Common myeloid progenitor, CD34-positive (primary cell): Measurements from ENCODE around the gene LRP8. TPM values are rescaled to one million over a fixed set of nuclear protein-coding genes. Genes with fewer than 3 reads are reported as not detected.

Experiments used
- CTCF ChIA-PET: fragments of 350-600 bp; sonication (Branson Sonifier 250); formaldehyde crosslinking; loops from one replicate; lab custom pipeline; 2021; ENCODE audit warnings: antibody characterized with exemption; lab: Charles Lee
- POLR2A ChIA-PET: fragments of 350-600 bp; sonication (Branson Sonifier 250); formaldehyde crosslinking; loops from one replicate; lab custom pipeline; 2021; ENCODE audit warnings: antibody characterized with exemption; lab: Charles Lee
- DNase-seq, 3 donors: peaks; one replicate each; pipeline versions ENCODE4 v3.0.0 to v3.0.0-alpha.2; 2013
- H3K27ac ChIP-seq, 2 experiments: 1 replicate in 1 of 2; 2 replicates in 1 of 2; pipeline ENCODE4 v1.7.0; 2013; ENCODE audit warnings: inconsistent platforms in 2 of 2, low read length in 2 of 2, mild to moderate bottlenecking in 2 of 2, low read depth in 1 of 2, moderate library complexity in 1 of 2; ENCODE audit not compliant: severe bottlenecking in 2 of 2, insufficient read depth in 1 of 2, poor library complexity in 1 of 2
- H3K27me3 ChIP-seq, 5 experiments: replicated peaks in 2 of 5; 1 replicate in 3 of 5; 2 replicates in 2 of 5; pipeline versions ENCODE4 v1.6.1 to v1.7.0; 2013; ENCODE audit warnings: low read length in 4 of 5, mild to moderate bottlenecking in 2 of 5, moderate library complexity in 2 of 5, inconsistent platforms in 1 of 5; ENCODE audit not compliant: insufficient read depth in 5 of 5, control insufficient read depth in 4 of 5
- H3K36me3 ChIP-seq, 4 experiments: 1 replicate in 2 of 4; 2 replicates in 2 of 4; pipeline versions ENCODE4 v1.6.1 to v1.7.0; 2013; ENCODE audit warnings: low read length in 3 of 4, control low read depth in 1 of 4, mild to moderate bottlenecking in 1 of 4; ENCODE audit not compliant: control insufficient read depth in 4 of 4, insufficient read depth in 4 of 4
- H3K4me1 ChIP-seq, 4 experiments: 1 replicate in 3 of 4; 2 replicates in 1 of 4; pipeline versions ENCODE4 v1.6.1 to v1.7.1; 2013; ENCODE audit warnings: low read length in 3 of 4, mild to moderate bottlenecking in 3 of 4, control low read depth in 1 of 4, inconsistent platforms in 1 of 4, moderate library complexity in 1 of 4; ENCODE audit not compliant: control insufficient read depth in 4 of 4, insufficient read depth in 4 of 4; ENCODE audit errors: control extremely low read depth in 1 of 4
- H3K4me3 ChIP-seq, 7 experiments: 1 replicate in 4 of 7; 2 replicates in 3 of 7; pipeline versions ENCODE4 v1.5.1 to v1.7.0; 2013; ENCODE audit warnings: mild to moderate bottlenecking in 7 of 7, low read length in 6 of 7, moderate library complexity in 6 of 7, inconsistent platforms in 2 of 7, low read depth in 2 of 7, control low read depth in 1 of 7; ENCODE audit not compliant: insufficient read depth in 4 of 7, control insufficient read depth in 1 of 7; ENCODE audit errors: extremely low read depth in 1 of 7
- H3K9me3 ChIP-seq, 5 experiments: 1 replicate in 4 of 5; 2 replicates in 1 of 5; pipeline versions ENCODE4 v1.6.1 to v1.7.1; 2013; ENCODE audit warnings: low read length in 4 of 5, mild to moderate bottlenecking in 2 of 5, inconsistent platforms in 1 of 5, low read depth in 1 of 5, moderate library complexity in 1 of 5; ENCODE audit not compliant: control insufficient read depth in 4 of 5, insufficient read depth in 2 of 5; ENCODE audit errors: control extremely low read depth in 1 of 5
- WGBS: methylation state at CpG from one replicate; pipeline ENCODE4 v1.1.5; 2013; ENCODE audit not compliant: insufficient coverage; 5-methylcytosine and 5-hydroxymethylcytosine counted together
- polyA plus RNA-seq: library from polyadenylated mRNA; unstranded; fragments of 120-200 nt; gene quantifications from one replicate; pipeline ENCODE4 v1.2.1, GENCODE V29; 2013

LRP8 gene
- polyA plus RNA-seq = 12.8 TPM

DNA sequence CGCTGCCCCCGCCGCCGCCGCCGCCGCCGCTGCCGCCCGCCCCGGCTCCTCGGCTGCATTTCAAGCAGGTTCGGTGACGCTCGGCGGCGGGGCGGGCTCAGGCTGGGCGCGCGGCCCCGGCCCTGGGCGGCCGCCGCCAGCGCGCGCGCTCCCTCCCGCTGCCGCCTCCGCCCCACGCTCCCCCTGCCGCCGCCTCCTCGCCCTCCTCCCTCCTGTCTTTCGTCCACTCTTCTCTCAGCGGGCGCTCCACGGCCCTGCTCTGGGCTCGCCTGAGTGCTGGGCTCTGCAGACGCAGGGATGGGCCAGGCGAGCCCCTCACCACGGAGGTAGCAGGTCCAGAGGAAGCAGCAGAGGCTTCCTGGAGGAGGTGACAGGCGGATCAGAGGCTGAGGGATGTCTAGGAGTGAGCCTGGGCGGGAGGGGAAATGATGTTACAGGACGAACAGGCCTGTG lies at the start of gene LRP8:
Gene LRP8 (minus strand): TSS at position 62 of the 453 bp plus-strand sequence. CDS start 158 bp downstream, outside the sequence.
- CTCF ChIA-PET = no interaction called here
- Histone ChIP-seq H3K4me1 (peaks cover 3 to 34% (median 28%) of the 10 kb centered on the region in 4 experiments), H3K36me3 (peaks cover 0 to 26% (median 3%) of the 10 kb centered on the region in 4 experiments), H3K27me3 (no peaks in the 10 kb centered on the region), H3K4me3 (peak within 1 kb of the TSS; percentile 49 to 88 (median 84)), H3K27ac (peak within 1 kb of the TSS in 1 of 2 experiments; percentile 25), H3K9me3 (no peaks in the 10 kb centered on the region)
- POLR2A ChIA-PET = no interaction called here
- DNase-seq = peak; percentile 58 to 81 (median 66)
- WGBS = under 1% methylated on average over 41 of the region's 47 CpGs

DNA sequence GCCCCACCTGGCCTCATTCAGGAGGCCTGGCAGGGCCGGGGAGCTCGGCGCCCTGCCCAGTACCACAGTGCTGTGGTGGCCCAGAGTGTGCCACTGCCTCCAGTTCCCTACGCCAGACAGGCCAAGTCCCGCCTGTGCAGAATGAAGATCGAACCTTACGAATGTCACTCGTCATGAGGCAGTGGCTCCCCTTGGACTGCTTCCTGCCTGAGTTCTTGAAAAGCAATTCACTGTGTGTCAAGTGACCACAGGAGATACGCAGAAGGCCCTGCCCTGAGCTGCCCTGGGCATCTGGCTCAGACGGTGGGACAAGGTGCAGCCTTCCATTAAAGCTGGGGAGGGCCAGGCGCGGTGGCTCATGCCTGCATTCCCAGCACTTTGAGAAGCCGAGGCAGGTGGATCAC lies 49.6 kb upstream of the LRP8 start:
- Histone ChIP-seq H3K27me3 (no peaks in the 10 kb centered on the region), H3K9me3 (no peaks in the 10 kb centered on the region), H3K4me3 (no peak overlapping the region), H3K4me1 (peaks cover 0 to 3% (median 0%) of the 10 kb centered on the region in 4 experiments), H3K36me3 (no peaks in the 10 kb centered on the region), H3K27ac (no peak overlapping the region)
- ChIA-PET POLR2A (interaction anchor here (0.7 kb wide), 1 partner anchor 18 kb away, joined by 4 read pairs; no protein-coding TSS in a partner anchor), CTCF (interaction anchor here (1.0 to 1.3 kb wide), 3 partner anchors 57 to 99 kb away, joined by 3 to 4 read pairs (median 3); no protein-coding TSS in a partner anchor)
- WGBS = 98% methylated on average over 10 of the region's 13 CpGs
- no peak for DNase-seq

DNA sequence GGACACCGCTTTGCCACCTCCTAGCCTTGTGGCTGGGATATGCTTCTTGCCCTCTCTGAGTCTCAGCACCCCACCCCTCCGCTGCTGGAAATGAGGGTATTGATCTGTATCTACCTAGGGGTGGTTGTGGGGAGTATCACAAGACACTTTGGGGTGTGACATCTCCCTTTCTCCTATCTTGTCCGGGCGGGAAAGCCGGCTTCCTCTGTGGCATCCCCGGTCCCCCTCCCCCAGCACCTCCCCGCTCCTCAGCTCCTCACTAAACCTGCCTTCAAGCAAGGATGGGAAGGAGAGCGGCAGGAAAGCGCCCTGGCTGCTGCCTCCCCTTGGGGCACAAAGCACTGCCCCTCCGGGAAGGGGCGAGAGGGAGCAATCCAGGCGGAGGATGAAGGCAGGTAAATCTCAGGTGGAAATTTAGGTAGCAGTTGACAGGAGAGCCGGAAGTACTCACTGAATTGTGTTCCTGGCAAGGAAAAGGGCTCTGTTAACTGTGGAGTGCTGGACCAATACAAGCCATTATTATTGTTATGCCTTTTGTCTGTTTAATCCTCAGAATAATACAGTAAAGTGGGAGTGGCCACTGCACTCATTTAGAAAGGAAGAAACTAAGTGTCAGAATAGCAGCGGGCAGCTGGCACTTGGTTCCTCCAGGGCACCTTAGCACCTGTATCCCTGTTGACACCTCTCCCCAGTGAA lies 49.0 kb upstream of the LRP8 start:
- H3K36me3 ChIP-seq = no peaks in the 10 kb centered on the region
- H3K4me3 ChIP-seq = no peak overlapping the region
- H3K27ac ChIP-seq = no peak overlapping the region
- ChIA-PET POLR2A (no interaction called here), CTCF (interaction anchor here (1.3 kb wide), 1 partner anchor 98 kb away, joined by 3 read pairs; no protein-coding TSS in a partner anchor)
- no peaks in the 10 kb centered on the region for H3K27me3 ChIP-seq
- 97% methylated on average over 9 of the region's 14 CpGs for WGBS
- no peaks in the 10 kb centered on the region for H3K9me3 ChIP-seq
- DNase-seq = no peak
- H3K4me1 ChIP-seq = peaks cover 0 to under 1% (median 0%) of the 10 kb centered on the region in 4 experiments

GRCh38 chr1:53376041-53376461 lies 48.2 kb upstream of the LRP8 start:
- 95% methylated on average over 11 of the region's 14 CpGs for WGBS
- no peaks in the 10 kb centered on the region for H3K9me3 ChIP-seq
- H3K4me3 ChIP-seq = no peak overlapping the region
- CTCF ChIA-PET = interaction anchor here (1.3 kb wide), 1 partner anchor 97 kb away, joined by 3 read pairs; no protein-coding TSS in a partner anchor
- POLR2A ChIA-PET = no interaction called here
- H3K4me1 ChIP-seq = no peaks in the 10 kb centered on the region
- no peak for DNase-seq
- no peak overlapping the region for H3K27ac ChIP-seq
- H3K36me3 ChIP-seq = no peaks in the 10 kb centered on the region
- H3K27me3 ChIP-seq = no peaks in the 10 kb centered on the region

DNA sequence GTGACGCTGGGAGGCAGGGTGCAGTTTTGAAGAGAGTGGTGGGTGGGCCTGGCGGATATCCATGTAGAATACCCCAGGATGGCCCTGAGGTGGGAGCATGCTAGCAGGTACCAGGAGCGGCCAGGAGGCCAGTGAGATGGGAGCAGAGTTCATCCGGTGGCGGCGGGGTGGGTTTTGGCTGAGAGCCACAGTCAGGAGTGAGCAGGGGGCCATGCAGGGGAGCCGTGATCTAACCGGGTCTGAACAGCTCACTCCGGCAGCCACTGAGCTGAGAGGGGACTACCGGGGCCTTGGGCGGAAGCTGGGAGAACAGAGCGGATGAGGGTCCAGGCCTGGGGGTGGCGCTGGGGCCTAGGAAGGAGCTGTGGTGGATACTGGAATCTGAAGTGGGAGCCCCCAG lies 47.6 kb upstream of the LRP8 start:
- H3K4me3 ChIP-seq = no peak overlapping the region
- H3K9me3 ChIP-seq = no peaks in the 10 kb centered on the region
- POLR2A ChIA-PET = no interaction called here
- H3K4me1 ChIP-seq = no peaks in the 10 kb centered on the region
- CTCF ChIA-PET = interaction anchor here (1.2 kb wide), 1 partner anchor 97 kb away, joined by 5 read pairs; no protein-coding TSS in a partner anchor
- H3K27ac ChIP-seq = no peak overlapping the region
- no peaks in the 10 kb centered on the region for H3K27me3 ChIP-seq
- H3K36me3 ChIP-seq = no peaks in the 10 kb centered on the region
- WGBS = 94% methylated on average over 13 of the region's 13 CpGs
- DNase-seq = no peak

DNA sequence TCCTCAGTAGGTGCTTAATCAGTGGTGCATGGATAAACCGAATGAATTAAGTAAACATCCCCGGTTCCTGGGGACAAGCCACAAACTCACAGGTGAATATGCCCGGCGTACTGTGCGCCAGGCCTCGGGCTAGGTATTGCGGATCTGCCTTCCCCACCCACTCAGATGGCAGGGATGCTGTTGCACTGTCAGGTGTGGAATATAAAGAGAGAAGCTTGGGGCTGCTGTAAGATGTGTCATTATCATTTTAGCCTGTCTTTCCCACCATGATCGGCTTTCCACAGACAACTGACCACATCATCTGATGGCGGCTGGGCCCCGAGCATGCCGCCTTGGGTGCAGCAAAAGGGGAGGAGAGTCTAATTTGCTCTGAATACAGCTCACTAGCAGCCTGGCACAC lies 45.4 kb upstream of the LRP8 start:
- H3K27me3 ChIP-seq = no peaks in the 10 kb centered on the region
- H3K27ac ChIP-seq = no peak overlapping the region
- peaks cover 0 to 7% (median 6%) of the 10 kb centered on the region in 4 experiments for H3K4me1 ChIP-seq
- WGBS = 100% methylated on average over 3 of the region's 11 CpGs
- DNase-seq = no peak
- H3K36me3 ChIP-seq = no peaks in the 10 kb centered on the region
- ChIA-PET CTCF (interaction anchor here (1.3 kb wide), 1 partner anchor 19 kb away, joined by 3 read pairs; no protein-coding TSS in a partner anchor), POLR2A (no interaction called here)
- no peak overlapping the region for H3K4me3 ChIP-seq
- H3K9me3 ChIP-seq = no peaks in the 10 kb centered on the region

DNA sequence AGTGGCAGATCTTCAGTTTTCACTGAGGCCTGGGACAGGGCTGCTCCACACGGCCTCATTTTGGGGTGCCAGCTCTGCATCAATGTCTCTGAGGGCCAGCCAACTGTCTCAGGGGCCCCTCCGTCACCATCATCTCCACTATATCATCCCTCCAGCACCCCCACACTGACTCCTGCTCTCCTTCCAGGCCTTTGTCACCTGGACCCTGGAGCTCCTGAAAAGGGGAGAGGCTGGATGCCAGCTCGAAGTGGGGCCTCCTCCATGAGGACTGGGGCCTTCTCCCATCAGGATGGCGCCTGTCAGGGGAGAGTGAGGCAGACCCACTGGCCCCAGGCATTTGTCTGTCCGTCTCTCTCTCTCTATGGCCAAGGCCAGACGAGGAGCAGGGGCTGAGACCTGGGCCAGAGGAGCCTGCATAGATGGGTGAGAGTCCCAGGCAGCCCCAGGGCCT lies 44.7 kb upstream of the LRP8 start:
- Histone ChIP-seq H3K9me3 (no peaks in the 10 kb centered on the region), H3K4me3 (no peak overlapping the region), H3K4me1 (peaks cover 0 to 14% (median 13%) of the 10 kb centered on the region in 4 experiments), H3K27ac (no peak overlapping the region), H3K36me3 (no peaks in the 10 kb centered on the region), H3K27me3 (no peaks in the 10 kb centered on the region)
- POLR2A ChIA-PET = no interaction called here
- 95% methylated on average over 4 of the region's 6 CpGs for WGBS
- DNase-seq = no peak
- CTCF ChIA-PET = interaction anchor here (1.0 kb wide), 2 partner anchors 16 to 94 kb away, joined by 3 read pairs; no protein-coding TSS in a partner anchor
